ENCODE measurements around the gene ALDOB. TPM values are rescaled to one million over a fixed set of nuclear protein-coding genes. Genes with fewer than 3 reads are reported as not detected.

The ALDOB gene
- polyA plus RNA-seq, 1 donor from 2014 or later, result not detected

DNA sequence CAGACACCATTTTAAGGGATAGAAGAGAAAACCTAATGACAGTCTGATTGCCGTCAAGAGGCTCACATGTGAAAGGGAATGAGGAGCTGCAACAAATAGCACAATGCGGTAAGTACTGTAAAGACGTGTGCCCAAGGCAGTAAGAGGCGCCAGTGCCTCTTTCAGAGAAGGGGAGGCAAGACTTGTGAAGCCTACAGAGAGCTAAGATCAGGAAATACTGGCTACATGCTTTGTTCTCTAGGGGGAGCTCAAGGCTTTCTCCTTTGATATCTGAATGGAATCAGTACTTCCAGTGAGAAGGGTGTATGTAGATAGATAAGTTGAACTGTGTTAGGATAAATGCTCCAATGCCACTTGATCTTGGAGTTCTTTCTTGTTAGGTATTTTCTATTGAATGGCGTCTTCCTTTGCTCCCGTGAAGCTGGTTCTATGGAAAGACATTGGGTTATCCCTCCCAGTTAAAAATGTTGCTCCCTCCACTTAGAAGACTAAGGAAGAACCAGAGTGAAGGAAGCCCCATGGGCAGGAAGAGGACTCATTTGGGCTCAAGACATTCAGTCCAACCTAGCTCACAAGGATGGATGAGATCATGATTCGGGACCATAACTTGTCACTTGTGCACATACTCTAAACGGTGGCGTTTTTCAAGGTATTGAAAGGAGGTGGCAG lies 23.5 kb upstream of the ALDOB start:
- Histone ChIP-seq H3K9ac (ENCODE audit: low read length) (no peak overlapping the region), H3K9me3 (ENCODE audit: low read length) (no peaks in the 10 kb centered on the region), H2AFZ (ENCODE audit: low read depth, low read length) (no peak overlapping the region), H3K79me2 (replicated peaks; ENCODE audit: insufficient read depth, low read length) (no peaks in the 10 kb centered on the region), H3K9me2 (ENCODE audit: insufficient read depth, low read length) (no peaks in the 10 kb centered on the region), H3K27ac (ENCODE audit: low read length) (no peak overlapping the region), H3K36me3 (ENCODE audit: insufficient read depth, low read length) (no peaks in the 10 kb centered on the region), H3K4me3 (ENCODE audit: low read length) (no peak overlapping the region), H4K20me1 (ENCODE audit: insufficient read depth) (no peaks in the 10 kb centered on the region), H3K27me3 (ENCODE audit: insufficient read depth, low read depth, low read length) (no peaks in the 10 kb centered on the region), H3F3A (ENCODE audit: insufficient read depth, low read length, poor library complexity, severe bottlenecking) (no peaks in the 10 kb centered on the region), H3K4me2 (ENCODE audit: low read length) (no peak overlapping the region)
- TF ChIP-seq SMC3 (conservative IDR thresholded peaks at IDR 0.05; ENCODE audit: poor library complexity) (peak; percentile 50), RAD21 (conservative IDR thresholded peaks at IDR 0.05) (peak; percentile 74), TAF1 (IDR thresholded peaks at IDR 0.05; ENCODE audit: low read depth) (no peak), CTCF (IDR thresholded peaks at IDR 0.05; ENCODE audit: poor library complexity, severe bottlenecking) (peak; percentile 69)

- no peaks in the 10 kb centered on the region for H3F3A ChIP-seq (ENCODE audit: insufficient read depth, low read length, poor library complexity, severe bottlenecking)
- H3K79me2 ChIP-seq (replicated peaks; ENCODE audit: insufficient read depth, low read length), result no peaks in the 10 kb centered on the region
- H3K9ac ChIP-seq (ENCODE audit: low read length), result no peak overlapping the region
- TF ChIP-seq EP300 (conservative IDR thresholded peaks at IDR 0.05; ENCODE audit: poor library complexity, severe bottlenecking) (no peak), POLR2AphosphoS5 (IDR thresholded peaks at IDR 0.05) (no peak), MXI1 (conservative IDR thresholded peaks at IDR 0.05; ENCODE audit: poor library complexity, severe bottlenecking) (no peak)
- H2AFZ ChIP-seq (ENCODE audit: low read depth, low read length), result no peak overlapping the region
- no peaks in the 10 kb centered on the region for H3K9me2 ChIP-seq (ENCODE audit: insufficient read depth, low read length)
- no peak overlapping the region for H3K27ac ChIP-seq (ENCODE audit: low read length)
- no peak overlapping the region for H3K4me3 ChIP-seq (ENCODE audit: low read length)
- H3K4me2 ChIP-seq (ENCODE audit: low read length), result no peak overlapping the region
- H3K36me3 ChIP-seq (ENCODE audit: insufficient read depth, low read length), result no peaks in the 10 kb centered on the region
- H3K9me3 ChIP-seq (ENCODE audit: low read length), result no peaks in the 10 kb centered on the region
- no peaks in the 10 kb centered on the region for H3K27me3 ChIP-seq (ENCODE audit: insufficient read depth, low read depth, low read length)
- H4K20me1 ChIP-seq (ENCODE audit: insufficient read depth), result no peaks in the 10 kb centered on the region
Observed at GRCh38 chr9:101457003-101457402, 21.4 kb upstream of the ALDOB start.

DNA sequence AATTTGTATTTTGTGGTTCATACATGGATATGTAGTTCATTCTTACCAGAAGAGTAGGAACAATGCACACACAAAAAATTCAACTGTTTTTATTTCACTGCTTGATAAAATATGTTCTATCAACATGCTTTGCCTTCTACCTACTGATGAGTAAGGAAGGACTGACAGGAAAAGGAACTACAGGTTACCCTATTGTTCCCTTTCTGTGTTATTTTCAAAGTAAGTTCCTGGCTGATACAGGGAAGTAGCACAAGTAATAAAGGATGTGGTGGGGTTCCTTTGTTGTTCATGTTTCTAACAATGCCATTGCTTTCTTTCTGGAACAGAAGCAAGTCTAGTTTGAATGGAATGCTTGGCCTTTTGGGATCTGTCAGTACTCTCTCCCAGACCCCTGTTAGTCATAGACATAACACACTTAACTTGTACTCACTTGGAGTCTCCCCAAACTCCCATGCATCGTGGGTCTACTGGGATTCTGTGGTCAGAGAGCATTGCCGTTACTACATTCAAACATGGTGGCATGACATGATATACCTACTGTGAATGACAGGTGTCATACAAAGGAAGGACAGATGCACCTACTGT lies 20.2 kb upstream of the ALDOB start:
- TF ChIP-seq EP300 (conservative IDR thresholded peaks at IDR 0.05; ENCODE audit: poor library complexity, severe bottlenecking), result no peak
- no peak for TF ChIP-seq RAD21 (conservative IDR thresholded peaks at IDR 0.05)
- no peak for TF ChIP-seq TAF1 (IDR thresholded peaks at IDR 0.05; ENCODE audit: low read depth)
- no peak for TF ChIP-seq EZH2 (IDR thresholded peaks at IDR 0.05; ENCODE audit: borderline replicate concordance, insufficient read depth, low read length, poor library complexity, severe bottlenecking)
- TF ChIP-seq CTCF (IDR thresholded peaks at IDR 0.05; ENCODE audit: poor library complexity, severe bottlenecking), result no peak
- no peak for TF ChIP-seq REST (IDR thresholded peaks at IDR 0.05; ENCODE audit: borderline replicate concordance)
- no peak for TF ChIP-seq SMC3 (conservative IDR thresholded peaks at IDR 0.05; ENCODE audit: poor library complexity)
- no peak for TF ChIP-seq POLR2AphosphoS5 (IDR thresholded peaks at IDR 0.05)
- TF ChIP-seq MXI1 (conservative IDR thresholded peaks at IDR 0.05; ENCODE audit: poor library complexity, severe bottlenecking), result no peak
- no peaks in the 10 kb centered on the region for H3K36me3 ChIP-seq (ENCODE audit: insufficient read depth, low read length)
- H3K9me2 ChIP-seq (ENCODE audit: insufficient read depth, low read length), result no peaks in the 10 kb centered on the region
- H3K4me2 ChIP-seq (ENCODE audit: low read length), result no peak overlapping the region
- H3K4me3 ChIP-seq (ENCODE audit: low read length), result no peak overlapping the region
- H4K20me1 ChIP-seq (ENCODE audit: insufficient read depth), result no peaks in the 10 kb centered on the region
- no peak overlapping the region for H3K9ac ChIP-seq (ENCODE audit: low read length)
- H2AFZ ChIP-seq (ENCODE audit: low read depth, low read length), result no peak overlapping the region
- H3K27me3 ChIP-seq (ENCODE audit: insufficient read depth, low read depth, low read length), result no peaks in the 10 kb centered on the region
- no peaks in the 10 kb centered on the region for H3K9me3 ChIP-seq (ENCODE audit: low read length)
- no peak overlapping the region for H3K27ac ChIP-seq (ENCODE audit: low read length)
- H3K79me2 ChIP-seq (replicated peaks; ENCODE audit: insufficient read depth, low read length), result no peaks in the 10 kb centered on the region
- H3F3A ChIP-seq (ENCODE audit: insufficient read depth, low read length, poor library complexity, severe bottlenecking), result no peaks in the 10 kb centered on the region

Measured in neural cell (in vitro differentiated cells).